Measurements from ENCODE around the gene PRR12. TPM values are rescaled to one million over a fixed set of nuclear protein-coding genes. Genes with fewer than 3 reads are reported as not detected.
"Not testable (repeated sequence)": the region's sequence is repeated elsewhere in the genome, so short reads cannot be mapped to it uniquely, and the experiment has no call there.

The PRR12 gene
- total RNA-seq, 1 donor from 2014 or later: 0.79 TPM

DNA sequence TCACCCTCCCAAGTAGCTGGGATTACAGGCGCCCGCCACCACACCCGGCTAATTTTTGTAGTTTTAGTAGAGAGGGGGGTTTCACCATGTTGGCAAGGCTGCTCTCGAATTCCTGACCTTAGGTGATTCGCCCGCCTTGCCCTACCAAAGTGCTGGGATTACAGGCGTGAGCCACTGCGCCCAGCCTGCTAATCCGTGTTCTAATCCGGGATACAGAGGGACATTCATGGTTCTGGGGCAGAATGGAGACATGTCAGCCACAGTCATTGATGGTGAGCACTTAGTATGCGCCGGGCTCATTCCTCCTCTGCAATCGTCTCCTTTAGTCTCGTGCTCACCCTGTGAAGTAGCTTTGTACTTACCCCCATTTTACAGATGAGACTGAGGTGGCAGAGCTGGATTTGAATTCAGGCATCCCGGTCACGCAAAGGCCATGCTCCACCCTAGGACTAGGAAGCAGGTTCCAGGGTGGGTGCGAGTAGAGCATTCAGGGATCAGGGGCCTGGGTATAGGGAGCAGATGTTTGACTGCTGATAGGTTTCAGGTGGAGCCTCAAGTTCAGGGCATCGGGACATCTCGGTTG, 40.7 kb downstream of the PRR12 start:
- Histone ChIP-seq H3K4me3 (ENCODE audit: low read depth, low read length) (no peak overlapping the region), H3K36me3 (ENCODE audit: control insufficient read depth, insufficient read depth, low read length) (peaks cover 8% of the 10 kb centered on the region), H3K27me3 (ENCODE audit: control insufficient read depth, insufficient read depth, low read length) (no peaks in the 10 kb centered on the region)
- FAIRE-seq (no peak), DNase-seq (ENCODE audit: low read depth) (no peak)
- TF ChIP-seq, protein P1, sequence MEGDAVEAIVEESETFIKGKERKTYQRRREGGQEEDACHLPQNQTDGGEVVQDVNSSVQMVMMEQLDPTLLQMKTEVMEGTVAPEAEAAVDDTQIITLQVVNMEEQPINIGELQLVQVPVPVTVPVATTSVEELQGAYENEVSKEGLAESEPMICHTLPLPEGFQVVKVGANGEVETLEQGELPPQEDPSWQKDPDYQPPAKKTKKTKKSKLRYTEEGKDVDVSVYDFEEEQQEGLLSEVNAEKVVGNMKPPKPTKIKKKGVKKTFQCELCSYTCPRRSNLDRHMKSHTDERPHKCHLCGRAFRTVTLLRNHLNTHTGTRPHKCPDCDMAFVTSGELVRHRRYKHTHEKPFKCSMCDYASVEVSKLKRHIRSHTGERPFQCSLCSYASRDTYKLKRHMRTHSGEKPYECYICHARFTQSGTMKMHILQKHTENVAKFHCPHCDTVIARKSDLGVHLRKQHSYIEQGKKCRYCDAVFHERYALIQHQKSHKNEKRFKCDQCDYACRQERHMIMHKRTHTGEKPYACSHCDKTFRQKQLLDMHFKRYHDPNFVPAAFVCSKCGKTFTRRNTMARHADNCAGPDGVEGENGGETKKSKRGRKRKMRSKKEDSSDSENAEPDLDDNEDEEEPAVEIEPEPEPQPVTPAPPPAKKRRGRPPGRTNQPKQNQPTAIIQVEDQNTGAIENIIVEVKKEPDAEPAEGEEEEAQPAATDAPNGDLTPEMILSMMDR (IDR thresholded peaks at IDR 0.05; ENCODE audit: insufficient read depth, low read length, severe bottlenecking): no peak

DNA sequence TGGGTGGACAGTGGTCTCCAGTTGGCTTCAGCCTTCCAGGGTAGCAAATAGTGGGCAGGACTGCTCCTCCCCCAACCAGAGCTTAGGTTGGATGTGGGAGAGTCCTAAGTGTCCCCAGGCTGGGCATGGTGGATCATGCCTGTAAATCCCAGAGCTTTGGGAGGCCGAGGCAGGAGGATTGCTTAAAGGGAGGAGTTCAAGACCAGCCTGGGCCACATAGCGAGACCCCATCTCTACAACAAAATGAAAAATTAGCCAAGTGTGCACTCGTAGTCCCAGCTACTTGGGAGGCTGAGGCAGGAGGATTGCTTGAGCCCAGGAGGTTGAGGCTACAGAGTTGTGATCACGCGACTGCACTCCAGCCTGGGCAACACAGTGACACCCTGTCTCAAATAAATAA, 41.6 kb downstream of the PRR12 start:
- FAIRE-seq (no peak), DNase-seq (ENCODE audit: low read depth) (no peak)
- H3K27me3 ChIP-seq (ENCODE audit: control insufficient read depth, insufficient read depth, low read length): no peaks in the 10 kb centered on the region
- no peak overlapping the region for H3K4me3 ChIP-seq (ENCODE audit: low read depth, low read length)
- TF ChIP-seq, protein P1 (IDR thresholded peaks at IDR 0.05; ENCODE audit: insufficient read depth, low read length, severe bottlenecking): no peak
- peaks cover 8% of the 10 kb centered on the region for H3K36me3 ChIP-seq (ENCODE audit: control insufficient read depth, insufficient read depth, low read length)

DNA sequence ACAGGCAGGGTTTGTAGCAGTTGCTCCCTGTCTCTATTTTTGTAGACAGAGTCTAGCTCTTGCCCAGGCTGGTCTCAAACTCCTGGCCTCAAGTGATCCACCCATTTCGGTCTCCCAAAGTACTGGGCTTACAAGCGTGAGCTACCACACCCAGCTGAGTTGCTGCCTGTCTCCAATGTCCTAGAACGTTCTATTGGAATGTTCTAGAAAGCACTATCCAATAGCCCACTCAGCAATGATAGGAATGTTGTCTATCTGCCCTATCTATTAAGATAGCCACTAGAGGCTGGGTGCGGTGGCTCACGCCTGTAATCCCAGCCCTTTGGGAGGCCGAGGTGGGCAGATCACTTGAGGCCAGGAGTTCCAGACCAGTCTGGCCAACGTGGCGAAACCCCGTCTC, 42.3 kb downstream of the PRR12 start:
- not testable (repeated sequence) for H3K27me3 ChIP-seq (ENCODE audit: control insufficient read depth, insufficient read depth, low read length); H3K4me3 ChIP-seq (ENCODE audit: low read depth, low read length); FAIRE-seq; DNase-seq (ENCODE audit: low read depth); H3K36me3 ChIP-seq (ENCODE audit: control insufficient read depth, insufficient read depth, low read length)

DNA sequence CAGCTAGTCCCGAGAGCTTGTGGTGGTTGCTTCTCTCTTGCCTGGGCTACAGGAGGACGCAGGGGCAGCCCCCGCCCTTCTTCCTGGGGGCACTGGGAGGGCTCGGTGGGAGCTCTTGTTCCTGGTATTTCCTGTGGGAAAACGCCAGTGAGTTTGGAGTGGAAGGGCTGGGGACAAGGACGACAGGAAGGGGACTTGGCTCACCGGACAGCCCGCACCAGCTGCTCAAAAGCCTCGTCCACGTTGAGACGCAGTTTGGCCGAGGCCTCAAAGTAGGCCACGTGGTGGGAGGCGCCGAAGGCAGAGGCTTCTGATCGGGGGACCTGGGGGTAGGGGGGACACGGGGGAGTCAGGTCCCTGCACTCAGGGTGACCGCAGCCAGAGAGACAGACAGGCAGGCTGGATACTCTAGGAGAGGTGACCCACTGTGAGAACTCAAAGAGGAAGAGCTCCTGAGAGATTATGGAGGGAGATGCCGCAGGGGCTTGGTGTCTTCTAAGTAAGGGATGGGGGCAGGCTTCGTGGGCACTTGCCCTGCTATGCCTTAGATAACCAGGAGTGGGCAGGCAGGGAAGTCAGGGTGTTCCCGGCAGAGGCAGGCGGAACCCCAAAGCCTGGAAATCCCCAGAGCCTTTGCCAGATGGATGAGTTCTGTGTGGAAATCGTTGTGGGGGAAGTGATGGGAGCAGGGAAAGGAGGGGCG, 44.7 kb downstream of the PRR12 start:
- Histone ChIP-seq H3K36me3 (ENCODE audit: control insufficient read depth, insufficient read depth, low read length) (peaks cover 8% of the 10 kb centered on the region), H3K4me3 (ENCODE audit: low read depth, low read length) (no peak overlapping the region), H3K27me3 (ENCODE audit: control insufficient read depth, insufficient read depth, low read length) (no peaks in the 10 kb centered on the region)
- TF ChIP-seq, protein P1 (IDR thresholded peaks at IDR 0.05; ENCODE audit: insufficient read depth, low read length, severe bottlenecking): no peak
- DNase-seq (ENCODE audit: low read depth) (no peak), FAIRE-seq (no peak)

DNA sequence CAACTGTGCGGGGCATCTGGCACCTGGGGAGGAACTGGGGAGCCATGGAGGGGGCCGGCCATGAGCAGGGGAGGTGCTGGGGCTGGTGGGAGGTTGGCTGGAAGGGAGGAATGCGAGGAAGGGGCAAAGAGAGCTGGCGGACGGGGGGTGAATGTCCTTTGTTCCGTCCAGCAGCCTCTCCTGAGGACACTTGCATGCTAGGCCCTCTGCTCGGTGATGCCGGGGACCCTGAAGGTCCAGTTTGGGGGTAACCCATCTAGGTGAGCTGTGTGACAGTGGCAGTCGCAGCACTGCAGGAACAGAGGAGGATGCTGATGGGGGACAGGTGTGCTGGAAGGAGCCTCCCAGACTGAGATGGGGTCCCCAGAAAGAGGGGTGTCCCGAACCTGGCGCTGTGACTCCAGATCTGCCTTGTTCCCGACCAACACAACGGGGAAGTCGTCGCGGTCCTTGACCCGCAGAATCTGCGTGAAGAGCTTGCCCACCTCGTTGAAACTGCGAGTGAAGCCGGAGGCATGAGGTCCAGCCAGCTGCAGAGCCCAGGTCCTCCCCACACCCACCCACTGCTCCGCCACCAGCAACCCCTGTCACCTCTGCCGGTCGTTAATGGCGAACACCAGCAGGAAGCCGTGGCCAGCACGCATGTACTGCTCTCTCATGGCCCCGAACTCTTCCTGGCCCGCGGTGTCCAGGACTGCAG, 45.4 kb downstream of the PRR12 start:
- TF ChIP-seq, protein P1 (IDR thresholded peaks at IDR 0.05; ENCODE audit: insufficient read depth, low read length, severe bottlenecking): no peak
- DNase-seq (ENCODE audit: low read depth) (no peak), FAIRE-seq (no peak)
- Histone ChIP-seq H3K27me3 (ENCODE audit: control insufficient read depth, insufficient read depth, low read length) (no peaks in the 10 kb centered on the region), H3K36me3 (ENCODE audit: control insufficient read depth, insufficient read depth, low read length) (peaks cover 8% of the 10 kb centered on the region), H3K4me3 (ENCODE audit: low read depth, low read length) (no peak overlapping the region)
